Activated CD8-positive, alpha-beta memory T cell treated with anti-CD3 and anti-CD28 coated beads, Interleukin-2, amount 50 U/mL, for 48 hours (primary cell): ENCODE data around the gene ARID1B.
A peak's percentile ranks its signal among the peaks of the same experiment; 100 is the strongest.

Experiments used
- DNase-seq: peaks from one replicate; pipeline ENCODE4 v3.0.0-alpha.2; 2020

The ARID1B gene

DNA sequence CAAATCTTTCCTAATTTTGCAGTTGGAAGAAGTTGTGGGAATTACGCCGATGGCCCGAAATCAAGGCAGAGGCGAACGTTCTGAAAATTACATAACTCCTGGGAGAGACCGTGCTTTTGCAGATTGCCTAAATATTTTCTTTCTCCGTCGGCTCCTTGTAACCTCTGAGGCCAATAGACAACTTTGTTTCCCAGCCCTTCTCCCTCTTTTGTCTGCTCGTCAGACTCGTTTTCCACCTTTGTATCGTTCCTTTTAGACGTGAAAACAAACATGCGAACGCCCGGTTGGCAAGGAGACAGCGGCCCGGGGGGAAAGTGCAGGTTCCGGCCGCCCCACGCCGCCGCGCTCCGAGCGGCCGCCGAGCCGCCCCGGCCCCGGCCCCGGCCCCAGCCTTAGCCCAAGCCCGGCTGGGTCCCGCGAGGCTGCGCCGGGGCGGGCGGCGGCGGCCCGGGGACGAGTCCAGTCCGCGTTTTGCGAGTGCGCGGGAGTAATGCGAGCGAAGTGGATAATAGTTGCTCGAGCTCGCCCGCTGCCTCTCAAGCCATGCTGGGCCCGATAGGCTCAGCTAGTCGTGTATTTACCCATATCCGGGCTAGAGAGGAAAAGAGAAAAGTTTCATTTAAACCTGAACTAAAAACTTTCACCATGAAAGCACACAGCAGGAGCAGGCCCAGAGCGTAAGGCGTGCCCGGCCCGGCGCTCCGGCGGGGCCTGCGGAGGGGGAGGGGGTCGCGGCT is at the start of gene ARID1B:
Gene ARID1B, plus strand, starts transcription at position 539 of the 737 bp plus-strand sequence. CDS start 303 bp downstream, outside the sequence.
- DNase-seq: peak; percentile 84

DNA sequence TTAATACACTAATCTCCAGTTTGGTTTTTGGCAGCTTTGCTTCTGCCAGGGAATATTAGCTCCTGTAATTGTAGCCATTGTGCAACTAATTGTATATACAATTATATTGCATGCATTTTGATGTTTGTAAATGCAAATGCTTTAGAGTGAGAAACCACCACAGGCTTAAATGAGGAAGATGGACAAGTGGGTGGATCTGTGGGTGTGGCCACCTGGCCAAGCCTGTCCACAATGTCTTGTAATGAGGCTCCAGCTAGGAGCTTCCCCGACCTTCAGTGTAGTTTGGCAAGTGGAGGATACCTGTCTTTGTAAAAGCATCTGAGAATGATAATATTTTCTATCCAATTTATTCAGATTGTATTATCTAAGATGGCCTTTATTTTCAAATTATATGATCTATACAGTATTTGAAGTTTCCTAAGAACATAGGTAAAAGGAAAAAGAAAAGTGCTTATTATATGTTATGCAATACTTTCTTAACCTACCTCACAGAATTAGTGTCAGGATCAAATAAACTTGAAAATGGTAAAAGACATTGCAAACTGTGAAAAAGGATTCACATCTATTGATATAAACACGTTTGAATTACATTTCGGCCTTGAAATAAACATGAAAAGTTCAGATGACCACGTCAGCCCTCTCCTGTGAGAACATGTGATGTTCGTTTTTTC is 49.3 kb upstream of the ARID1B start:
- no peak for DNase-seq

DNA sequence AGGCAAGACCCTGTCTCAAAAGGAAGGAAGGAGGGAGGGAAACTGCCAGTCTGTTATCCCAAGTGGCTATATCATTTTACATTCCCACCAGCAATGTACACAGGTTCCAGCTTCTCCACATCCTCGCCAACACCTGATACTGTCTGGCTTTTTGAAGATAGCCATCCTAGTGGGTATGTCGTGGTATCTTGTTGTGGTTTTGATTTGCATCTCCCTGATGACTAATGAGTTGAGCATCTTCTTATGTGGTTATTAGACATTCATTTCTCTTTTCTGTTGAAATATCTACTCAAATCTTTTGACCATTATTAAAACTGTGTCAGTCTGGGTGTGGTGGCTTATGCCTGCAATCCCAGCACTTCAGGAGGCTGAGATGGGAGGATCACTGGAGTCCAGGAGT is 47.9 kb upstream of the ARID1B start:
- DNase-seq: no peak

DNA sequence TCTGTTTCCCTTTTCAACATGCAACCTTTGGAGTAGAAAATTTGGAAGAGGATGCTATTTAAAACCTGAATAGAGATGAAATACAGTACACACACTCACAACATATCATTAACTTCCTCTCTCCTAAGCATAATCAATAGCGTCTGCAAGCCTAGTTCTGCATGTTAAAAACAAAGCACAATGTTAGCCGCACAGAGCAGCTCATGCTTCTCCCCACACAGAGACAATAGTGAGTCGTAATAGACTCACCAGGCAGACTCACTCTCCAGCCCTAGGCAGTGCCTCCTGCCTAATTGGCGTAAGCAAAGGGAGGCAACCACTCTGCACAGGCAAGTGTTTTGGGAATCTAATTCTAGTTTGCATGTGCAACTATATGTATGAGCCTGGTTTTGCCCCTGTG is 45.8 kb upstream of the ARID1B start:
- no peak for DNase-seq

DNA sequence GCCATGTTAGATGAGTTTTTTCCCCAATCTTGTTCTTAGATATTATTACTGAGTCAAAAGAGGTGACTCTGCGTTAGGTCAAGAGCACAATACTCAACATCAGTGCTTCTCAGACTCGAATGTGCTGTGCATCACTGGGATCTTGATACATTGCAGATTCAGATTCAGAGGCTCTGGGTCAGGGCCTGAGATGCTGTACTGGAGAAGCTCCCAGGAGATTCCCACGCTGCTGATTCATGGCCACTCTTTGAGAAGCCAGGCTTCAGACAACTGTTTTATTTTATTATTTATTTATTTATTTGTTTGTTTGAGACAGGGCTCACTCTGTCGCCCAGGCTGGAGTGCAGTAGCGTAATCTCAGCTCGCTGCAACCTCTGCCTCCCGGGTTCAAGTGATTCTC is 41.4 kb upstream of the ARID1B start:
- DNase-seq: no peak

DNA sequence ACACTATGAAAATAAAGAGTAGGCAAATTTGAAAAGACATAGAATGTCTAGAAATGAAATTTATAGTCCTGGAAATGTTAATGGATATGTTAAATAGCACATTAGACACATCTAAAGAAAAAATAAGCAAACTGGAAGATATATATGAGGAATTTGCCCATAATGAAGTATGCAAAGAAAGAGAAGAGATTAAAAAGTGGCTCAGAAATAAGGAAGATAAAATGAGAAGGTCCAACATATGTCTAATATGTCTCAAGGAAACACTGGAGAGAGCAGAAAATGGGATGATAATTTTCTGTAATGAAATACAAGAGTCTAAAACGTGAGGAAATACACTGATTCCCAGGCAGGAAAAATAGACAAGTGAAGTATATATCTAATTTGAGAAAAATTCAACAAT is 36.6 kb upstream of the ARID1B start:
- no peak for DNase-seq

DNA sequence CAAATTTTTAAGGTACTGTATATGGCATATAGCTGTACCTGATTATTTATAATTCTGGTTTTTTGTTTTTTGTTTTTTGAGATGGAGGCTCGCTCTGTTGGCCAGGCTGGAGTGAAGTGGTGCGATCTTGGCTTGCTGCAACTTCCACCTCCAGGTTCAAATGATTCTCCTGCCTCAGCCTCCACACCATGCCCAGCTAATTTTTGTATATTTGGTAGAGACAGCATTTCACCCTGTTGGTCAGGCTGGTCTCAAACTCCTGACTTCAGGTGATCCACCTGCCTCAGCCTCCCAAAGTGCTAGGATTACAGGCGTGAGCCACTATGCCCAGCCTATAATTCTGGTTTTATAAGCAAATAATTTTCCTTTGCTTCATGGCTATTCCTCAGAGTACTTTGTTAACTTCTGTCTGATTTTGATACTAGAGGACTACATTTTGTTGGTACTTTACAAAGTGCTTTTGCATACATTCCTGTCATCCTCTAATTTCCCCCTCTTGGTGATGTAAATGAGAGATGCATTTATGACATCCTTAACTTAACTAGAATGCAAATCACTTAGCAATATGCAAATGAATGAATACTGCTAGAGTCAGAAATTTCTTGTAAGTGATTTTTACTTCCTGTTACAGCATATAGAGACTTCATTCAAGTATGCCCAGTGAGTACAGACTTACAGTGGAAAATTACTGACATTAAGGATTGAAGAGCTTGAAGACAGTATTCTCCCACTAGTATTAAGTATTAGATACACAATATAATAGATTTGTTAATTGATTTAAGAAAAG is 35.7 kb upstream of the ARID1B start:
- DNase-seq: no peak

DNA sequence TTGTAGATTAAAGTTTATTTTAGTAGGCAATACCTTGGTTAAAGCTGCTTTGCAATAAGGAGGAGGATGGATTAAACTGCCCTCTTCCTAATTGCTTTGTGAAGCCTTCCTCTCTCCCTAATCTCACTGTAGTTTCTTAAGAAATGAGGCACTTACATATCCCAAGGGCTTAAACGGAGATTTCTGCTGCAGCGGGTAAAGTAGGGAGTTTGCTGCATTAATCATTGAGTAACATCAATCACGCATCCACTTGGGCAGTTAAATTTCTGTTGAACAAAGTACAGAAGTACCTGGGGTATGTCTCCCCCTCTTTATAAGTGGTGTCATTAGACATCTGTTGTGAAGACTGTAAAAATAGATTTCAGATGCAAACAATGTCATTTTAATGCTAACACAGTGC is 29.5 kb upstream of the ARID1B start:
- DNase-seq: no peak

DNA sequence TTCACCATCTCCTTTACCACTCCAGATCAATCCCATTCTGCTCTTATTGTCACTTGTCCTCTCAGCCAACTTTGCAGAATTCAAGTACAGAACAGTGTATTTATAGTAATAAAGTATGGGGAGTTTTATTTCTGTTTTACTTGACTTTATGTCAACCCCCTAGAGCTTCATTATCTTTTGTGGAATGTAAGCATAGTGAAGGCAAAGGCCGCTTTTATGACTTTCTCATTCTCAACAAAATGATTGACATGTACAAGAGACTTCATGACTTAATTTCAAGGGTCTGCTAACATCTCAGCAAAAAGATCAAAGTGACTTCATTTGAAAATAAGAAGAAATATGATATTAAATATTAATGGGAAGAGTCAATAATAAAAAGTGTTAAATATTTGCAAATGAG is 28.7 kb upstream of the ARID1B start:
- DNase-seq: no peak

DNA sequence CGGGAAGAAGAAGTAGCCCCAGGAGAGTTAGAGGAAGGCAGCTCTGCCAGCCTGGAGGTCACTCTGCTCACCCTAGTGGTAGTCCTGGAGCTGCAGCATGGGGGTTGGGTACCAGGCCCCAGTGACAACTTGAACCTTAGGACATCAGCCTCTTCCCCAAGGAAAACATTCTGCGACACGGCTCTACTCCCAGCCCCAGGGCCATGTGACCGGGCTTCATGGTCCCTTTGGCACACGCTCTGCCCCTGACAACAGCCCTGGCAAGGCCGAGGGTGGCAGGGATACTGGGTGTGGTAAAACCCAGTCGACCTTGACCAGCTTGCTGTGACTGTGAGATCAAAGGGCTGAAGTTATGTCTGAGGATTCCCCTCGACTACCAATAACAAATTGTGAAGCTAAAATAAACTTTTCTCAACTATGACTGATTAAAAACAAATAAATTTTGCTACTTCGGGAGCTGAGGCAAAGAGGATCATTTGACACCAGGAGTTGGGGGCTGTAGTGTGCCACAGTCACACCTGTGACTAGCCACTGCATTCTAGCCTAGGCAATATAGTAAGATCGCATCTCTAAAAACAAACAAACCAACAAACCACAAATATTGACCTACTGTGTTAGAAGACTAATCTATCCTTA is 24.4 kb upstream of the ARID1B start:
- DNase-seq: no peak

DNA sequence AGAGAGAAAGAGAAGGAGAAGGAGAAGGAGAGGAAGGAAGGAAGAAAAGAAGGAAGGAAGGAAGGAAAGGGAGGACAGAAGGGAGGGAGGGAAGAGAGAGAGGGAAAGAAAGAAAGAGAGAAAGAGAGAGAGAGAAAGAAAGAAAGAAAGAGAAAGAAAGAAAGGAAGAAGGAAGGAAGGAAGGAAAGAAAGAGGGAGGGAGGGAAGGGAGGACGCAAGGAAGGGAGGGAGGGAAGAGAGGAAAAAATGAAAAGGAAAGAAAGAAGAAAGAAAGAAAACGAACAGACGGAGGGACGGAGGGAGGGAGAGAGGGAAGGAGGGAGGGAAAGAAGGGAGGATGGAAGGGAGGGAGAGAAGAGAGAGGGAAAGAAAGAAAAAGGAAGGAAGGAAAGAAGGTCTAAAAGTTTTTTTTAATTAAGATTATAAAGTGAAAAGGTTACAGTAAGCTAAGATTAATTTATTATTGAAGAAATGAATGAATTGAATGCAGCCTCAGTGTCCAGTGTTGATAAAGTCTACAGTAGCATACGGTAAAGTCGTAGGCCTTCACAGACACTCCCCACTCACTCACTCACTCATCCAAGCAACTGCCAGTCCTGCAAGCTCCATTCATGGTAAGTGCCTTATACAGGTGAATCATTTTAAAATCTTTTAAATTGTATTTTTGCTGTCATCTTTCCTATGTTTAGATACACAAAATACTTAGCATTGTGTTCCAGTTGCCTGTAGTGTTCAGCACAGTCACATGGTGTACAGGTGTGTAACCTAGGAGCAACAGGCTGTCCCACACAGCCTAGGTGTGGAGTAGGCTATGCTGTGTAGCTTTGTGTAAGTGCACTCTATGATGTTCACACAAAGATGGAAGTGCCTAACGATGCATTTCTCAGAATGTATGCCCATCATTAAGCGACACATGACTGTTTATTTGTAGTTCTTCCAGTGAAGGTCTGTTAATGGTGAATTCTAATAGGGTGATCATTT is 20.3 kb upstream of the ARID1B start:
- DNase-seq: no peak

DNA sequence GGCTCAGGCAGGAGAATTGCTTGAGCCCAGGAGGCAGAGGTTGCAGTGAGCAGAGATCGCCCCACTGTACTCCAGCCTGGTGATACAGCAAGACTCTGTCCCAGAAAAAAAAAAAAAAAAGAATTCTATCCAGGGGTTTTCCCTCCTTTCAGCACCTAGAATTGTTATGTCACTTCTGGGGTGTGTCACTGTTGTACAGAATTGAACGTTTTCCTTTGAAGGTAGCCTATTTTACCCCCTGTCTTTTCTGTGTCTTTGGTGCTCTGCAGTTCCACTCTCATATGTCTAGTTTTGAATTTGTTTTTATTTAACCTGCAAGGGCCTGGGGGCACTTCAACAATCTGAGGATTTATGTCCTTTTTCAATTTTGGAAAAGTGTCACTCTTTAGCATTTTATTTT is 19.3 kb upstream of the ARID1B start:
- DNase-seq: no peak

DNA sequence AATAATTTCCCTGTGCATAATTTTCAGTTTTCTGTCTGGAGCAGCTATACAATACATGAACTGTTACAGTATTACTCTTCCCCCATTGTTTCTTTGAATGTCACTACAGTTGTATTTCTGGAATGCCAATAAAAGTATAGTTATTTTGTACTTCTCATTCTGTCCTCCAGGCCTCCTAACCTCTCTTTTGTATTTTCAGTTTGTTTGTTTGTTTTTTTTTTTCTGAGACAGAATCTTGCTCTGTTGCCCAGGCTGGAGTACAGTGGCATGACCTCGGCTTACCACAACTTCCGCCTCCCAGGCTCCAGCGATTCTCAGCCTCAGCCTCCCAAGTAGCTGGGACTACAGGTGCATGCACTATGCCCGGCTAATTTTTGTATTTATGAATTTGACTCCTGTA is 16.8 kb upstream of the ARID1B start:
- DNase-seq: no peak

DNA sequence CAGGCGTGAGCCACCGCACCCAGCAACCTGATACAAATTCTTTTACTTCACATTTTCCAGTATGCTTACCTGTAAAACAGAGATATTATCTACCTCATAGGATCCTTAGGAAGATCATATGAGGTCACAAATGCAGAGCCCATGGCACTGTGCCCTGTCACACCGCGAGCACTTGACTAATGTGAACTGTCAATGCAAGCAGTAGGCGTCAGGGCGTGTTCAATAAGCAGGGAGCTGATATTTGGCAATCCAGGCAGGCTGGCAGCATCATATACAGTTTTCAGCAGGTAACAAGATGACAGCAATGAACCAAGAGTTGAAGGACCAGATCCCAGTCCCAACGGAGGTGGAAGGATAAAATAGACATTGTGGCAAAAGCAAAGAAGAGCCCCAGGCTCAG is 14.6 kb upstream of the ARID1B start:
- DNase-seq: no peak

DNA sequence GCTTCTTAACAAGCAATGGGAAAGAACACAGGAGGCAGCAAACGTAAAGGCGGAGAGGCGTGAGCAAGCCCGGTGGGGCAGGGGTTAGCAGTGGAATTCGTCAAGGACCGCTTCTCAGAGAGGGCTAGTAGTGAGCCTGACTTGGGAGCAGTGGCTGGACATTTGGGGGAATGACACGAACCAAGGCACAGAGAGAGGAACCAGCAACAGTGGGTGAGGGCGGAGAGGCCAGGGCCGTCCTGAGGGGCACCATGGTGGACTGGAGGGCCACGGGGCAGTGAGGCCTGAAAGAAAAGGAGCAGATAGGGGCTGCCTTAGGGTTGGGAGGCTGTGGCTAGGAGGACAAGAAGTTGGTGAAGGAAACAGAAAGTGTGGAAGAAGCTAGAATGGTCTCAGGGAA is 12.1 kb upstream of the ARID1B start:
- DNase-seq: no peak

DNA sequence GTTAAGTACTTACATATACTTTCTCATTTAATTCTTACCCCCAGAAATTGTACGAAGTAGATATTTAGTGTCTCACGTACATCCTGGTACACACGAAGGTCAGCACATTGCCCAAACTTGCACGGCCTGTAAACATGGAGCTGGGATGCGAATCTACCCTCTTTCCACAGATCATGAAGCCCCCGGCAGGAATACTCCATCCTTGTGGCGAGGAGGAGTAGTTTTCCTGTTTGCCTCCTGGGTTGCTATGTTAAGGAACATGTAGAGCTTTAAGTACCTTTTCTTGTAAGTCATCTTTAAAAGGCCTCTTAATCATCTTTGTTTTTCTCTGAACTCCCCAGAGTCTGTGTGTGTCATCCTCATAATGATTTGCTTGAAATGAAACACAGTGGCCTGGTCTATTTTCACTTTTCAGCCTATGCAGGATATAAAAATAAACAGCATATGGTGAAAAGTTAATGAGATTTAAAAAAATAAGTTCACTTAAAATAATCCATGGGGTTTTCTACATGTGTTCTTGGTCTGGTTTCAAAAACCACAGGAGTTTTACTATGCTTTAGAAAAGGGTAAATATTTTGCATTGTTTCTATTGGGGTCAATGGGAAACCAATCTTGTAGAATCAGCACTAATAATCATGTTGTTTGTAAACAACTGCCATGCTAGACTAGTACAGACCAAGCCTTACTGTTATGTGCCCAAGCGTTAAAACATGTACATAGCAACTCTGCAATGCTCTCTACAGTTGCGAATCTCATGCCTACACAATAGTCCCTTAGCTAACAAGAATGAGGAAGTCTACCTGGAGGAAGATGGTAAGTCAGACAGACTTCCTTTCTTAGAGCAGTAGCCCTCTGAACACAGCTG is 9.3 kb upstream of the ARID1B start:
- no peak for DNase-seq

DNA sequence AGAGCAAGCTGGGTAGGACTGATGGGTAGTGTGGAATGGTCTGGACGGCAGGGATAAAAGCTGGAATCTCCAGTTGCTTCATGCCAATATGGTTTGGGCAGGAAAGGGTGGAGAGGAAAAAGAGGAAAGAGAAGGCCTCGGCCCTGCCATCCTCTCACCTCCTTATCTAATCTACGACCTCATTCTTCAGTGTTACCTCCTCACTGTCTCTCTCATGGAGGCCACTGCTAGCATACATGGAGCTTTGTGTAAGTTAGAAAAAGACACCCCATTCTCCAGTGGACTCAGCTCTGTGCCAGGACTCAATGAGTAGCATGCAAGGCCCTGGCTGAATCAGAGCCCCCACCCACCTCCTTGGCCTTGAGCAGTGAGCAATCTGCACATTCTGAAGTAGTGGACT is 6.1 kb upstream of the ARID1B start:
- DNase-seq: no peak

DNA sequence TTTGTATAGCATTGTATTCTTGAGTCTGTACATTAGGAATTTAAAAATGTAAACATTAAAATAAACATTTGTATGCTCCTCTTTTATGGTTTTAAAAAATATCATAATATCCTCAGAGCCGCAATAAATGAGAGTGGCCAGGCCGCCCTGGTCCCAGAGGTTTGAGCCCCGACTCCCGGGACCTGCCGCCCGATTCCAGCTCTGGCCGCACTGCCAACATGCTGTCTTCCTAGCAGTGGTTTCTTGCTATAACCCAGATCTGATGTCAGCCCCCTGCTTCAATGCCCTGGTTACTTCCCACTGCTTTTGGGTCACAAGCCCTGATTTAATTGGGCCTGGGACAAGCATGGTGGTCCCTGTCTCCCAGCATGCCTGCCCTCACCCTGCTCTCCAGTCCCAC is 5.4 kb upstream of the ARID1B start:
- no peak for DNase-seq

DNA sequence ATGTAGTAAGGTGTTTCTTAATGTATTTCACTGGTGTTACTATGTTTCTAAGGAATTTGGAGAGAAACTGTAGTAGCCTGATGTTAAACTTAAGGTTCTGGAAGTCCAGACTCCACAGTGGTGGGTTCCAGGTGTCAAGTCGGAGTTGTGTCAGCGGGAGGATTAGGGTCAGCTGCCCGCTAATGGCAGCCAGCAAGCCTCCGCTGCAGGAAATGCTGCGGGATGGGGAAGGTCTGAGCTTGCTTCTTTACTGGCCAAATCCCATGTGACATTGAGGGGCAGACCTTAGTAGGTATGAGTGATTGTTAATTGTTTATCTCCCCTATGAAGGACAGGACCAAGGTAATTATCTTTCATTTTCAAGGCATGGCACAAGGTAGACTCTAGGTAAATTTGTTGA is 3.7 kb upstream of the ARID1B start:
- no peak for DNase-seq

DNA sequence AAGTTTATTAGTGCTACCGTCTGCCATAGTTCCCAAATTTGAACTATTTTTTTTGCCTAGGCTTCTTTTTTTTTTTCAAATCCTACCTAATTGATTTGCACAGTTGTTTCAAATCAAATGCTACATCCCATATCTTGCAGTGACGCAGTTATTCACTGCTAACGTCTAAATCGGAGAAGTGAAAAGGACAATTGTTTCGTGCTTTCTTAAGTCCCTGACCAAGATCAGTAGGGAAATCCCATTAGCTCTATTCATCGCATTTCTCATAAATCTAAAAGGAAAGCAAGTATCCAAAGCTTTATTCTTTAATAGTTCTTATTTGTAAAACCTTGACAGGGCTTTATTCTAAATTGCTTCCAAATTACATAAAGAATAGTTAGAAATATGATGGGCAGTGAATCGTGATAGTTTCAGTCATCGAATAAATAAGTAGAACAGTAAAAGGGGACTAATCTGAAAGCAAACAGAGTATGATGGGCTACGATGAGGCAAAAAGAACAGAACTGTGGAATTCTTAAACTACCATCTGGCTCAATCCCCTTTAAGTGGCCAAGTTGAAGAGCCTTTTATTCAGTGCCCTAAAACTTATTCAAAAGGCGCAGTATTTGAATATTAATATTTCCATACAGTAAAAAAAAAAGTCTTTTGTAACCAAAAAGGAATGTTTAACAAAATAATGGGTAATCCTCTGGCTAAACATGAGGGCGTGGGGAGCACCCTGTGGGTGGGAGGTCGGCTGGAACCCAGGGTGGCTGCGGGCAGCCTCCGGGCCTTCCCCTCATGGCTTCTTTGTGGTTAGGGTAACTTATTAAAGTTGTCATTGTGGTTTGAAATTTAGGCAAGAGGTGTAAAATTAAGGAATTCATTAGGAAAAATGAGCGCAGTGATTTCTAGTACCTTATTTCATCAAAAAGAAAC is 3.0 kb upstream of the ARID1B start:
- DNase-seq: no peak
